GM10248 (cell line): ENCODE results near the gene SAMD8.
"Not testable (repeated sequence)": the region's sequence is repeated elsewhere in the genome, so short reads cannot be mapped to it uniquely, and the experiment has no call there.

ENCODE experiments used
- CTCF ChIA-PET: fragments of 300-600 bp; sonication (Branson Sonifier 250); formaldehyde crosslinking; extraction: SDS; loops from one replicate; lab custom pipeline; 2021; ENCODE audit warnings: antibody characterized with exemption; lab: Yijun Ruan, JAX
- POLR2A ChIA-PET: fragments of 350-650 bp; sonication (Branson Sonifier 250); formaldehyde crosslinking; extraction: SDS; loops from one replicate; lab custom pipeline; 2020; ENCODE audit warnings: antibody characterized with exemption; lab: Yijun Ruan, JAX
- DNase-seq: peaks from one replicate; pipeline ENCODE4 v3.0.0; 2012; ENCODE audit errors: extremely low spot score
- CTCF ChIP-seq: IDR thresholded peaks from 2 replicates; pipeline ENCODE4 v1.5.1; 2012; ENCODE audit warnings: mild to moderate bottlenecking, low read depth; ENCODE audit errors: extremely low read depth, missing control alignments, control extremely low read depth

The SAMD8 gene

GRCh38 chr10:75121322-75121721, 9.9 kb downstream of the SAMD8 start:
- DNase-seq = no peak
- ChIA-PET POLR2A (no interaction called here), CTCF (interaction anchor here (0.9 to 1.4 kb wide), 3 partner anchors 25 to 941 kb away, joined by 3 to 6 read pairs (median 4); no protein-coding TSS in a partner anchor)
- TF ChIP-seq CTCF = no peak

GRCh38 chr10:75122505-75122904, 11.0 kb downstream of the SAMD8 start:
- ChIA-PET CTCF (no interaction called here), POLR2A (interaction anchor here (0.7 kb wide), 1 partner anchor 1097 kb away, joined by 4 read pairs; no protein-coding TSS in a partner anchor)
- DNase-seq = no peak
- no peak for TF ChIP-seq CTCF

- DNase-seq = no peak
- ChIA-PET POLR2A (interaction anchor here (0.6 kb wide), 1 partner anchor 12 kb away, joined by 3 read pairs; the partner anchor contains the start of gene SAMD8), CTCF (interaction anchor here (1.5 kb wide), 1 partner anchor 9 kb away, joined by 6 read pairs; no protein-coding TSS in a partner anchor)
- TF ChIP-seq CTCF = no peak
Observed at GRCh38 chr10:75123088-75123682, 11.7 kb downstream of the SAMD8 start.

- CTCF ChIA-PET = no interaction called here
- POLR2A ChIA-PET = no interaction called here
- DNase-seq = no peak
- TF ChIP-seq CTCF = no peak
Observed at GRCh38 chr10:75126277-75126676, 14.8 kb downstream of the SAMD8 start.

- CTCF ChIA-PET = interaction anchor here (1.2 to 1.4 kb wide), 2 partner anchors 9 to 105 kb away, joined by 4 to 5 read pairs; no protein-coding TSS in a partner anchor
- POLR2A ChIA-PET = no interaction called here
- no peak for TF ChIP-seq CTCF
- no peak for DNase-seq
Observed at GRCh38 chr10:75127471-75127870, 16.0 kb downstream of the SAMD8 start.

- POLR2A ChIA-PET, DNase-seq: not testable (repeated sequence)
- CTCF ChIA-PET = interaction anchor here (0.7 to 2.2 kb wide), 9 partner anchors 9 to 28 kb away, joined by 3 to 6 read pairs (median 4); partner anchors contain the start of gene SAMD8
Observed at GRCh38 chr10:75128985-75129384, 17.5 kb downstream of the SAMD8 start.

GRCh38 chr10:75129537-75129936, 18.1 kb downstream of the SAMD8 start:
- no peak for DNase-seq
- ChIA-PET CTCF (interaction anchor here (0.8 to 2.2 kb wide), 7 partner anchors 10 to 25 kb away, joined by 3 to 6 read pairs (median 4); partner anchors contain the start of gene SAMD8), POLR2A (interaction anchor here (0.7 kb wide), 1 partner anchor 16 kb away, joined by 3 read pairs; no protein-coding TSS in a partner anchor)
- no peak for TF ChIP-seq CTCF

GRCh38 chr10:75133701-75134100, 22.2 kb downstream of the SAMD8 start:
- POLR2A ChIA-PET = not testable (repeated sequence)

More at GRCh38 chr10:75133701-75134100, 22.2 kb downstream of the SAMD8 start:
- CTCF ChIA-PET = interaction anchor here (1.4 kb wide), 1 partner anchor 21 kb away, joined by 4 read pairs; no protein-coding TSS in a partner anchor
- DNase-seq = not testable (repeated sequence)
